Measurements from ENCODE around the gene TMEM54.
"Not testable (repeated sequence)": the region's sequence is repeated elsewhere in the genome, so short reads cannot be mapped to it uniquely, and the experiment has no call there.

TMEM54 gene

GRCh38 chr1:32919811-32920733, 18.9 kb upstream of the TMEM54 start:
- DNase-seq (ENCODE audit: low read depth in 2 of 2), result no peak

GRCh38 chr1:32918179-32918578, 17.0 kb upstream of the TMEM54 start:
- DNase-seq (ENCODE audit: low read depth in 2 of 2), result no peak

- DNase-seq (ENCODE audit: low read depth in 2 of 2), result no peak
Observed at GRCh38 chr1:32917521-32917920, 16.3 kb upstream of the TMEM54 start.

DNA sequence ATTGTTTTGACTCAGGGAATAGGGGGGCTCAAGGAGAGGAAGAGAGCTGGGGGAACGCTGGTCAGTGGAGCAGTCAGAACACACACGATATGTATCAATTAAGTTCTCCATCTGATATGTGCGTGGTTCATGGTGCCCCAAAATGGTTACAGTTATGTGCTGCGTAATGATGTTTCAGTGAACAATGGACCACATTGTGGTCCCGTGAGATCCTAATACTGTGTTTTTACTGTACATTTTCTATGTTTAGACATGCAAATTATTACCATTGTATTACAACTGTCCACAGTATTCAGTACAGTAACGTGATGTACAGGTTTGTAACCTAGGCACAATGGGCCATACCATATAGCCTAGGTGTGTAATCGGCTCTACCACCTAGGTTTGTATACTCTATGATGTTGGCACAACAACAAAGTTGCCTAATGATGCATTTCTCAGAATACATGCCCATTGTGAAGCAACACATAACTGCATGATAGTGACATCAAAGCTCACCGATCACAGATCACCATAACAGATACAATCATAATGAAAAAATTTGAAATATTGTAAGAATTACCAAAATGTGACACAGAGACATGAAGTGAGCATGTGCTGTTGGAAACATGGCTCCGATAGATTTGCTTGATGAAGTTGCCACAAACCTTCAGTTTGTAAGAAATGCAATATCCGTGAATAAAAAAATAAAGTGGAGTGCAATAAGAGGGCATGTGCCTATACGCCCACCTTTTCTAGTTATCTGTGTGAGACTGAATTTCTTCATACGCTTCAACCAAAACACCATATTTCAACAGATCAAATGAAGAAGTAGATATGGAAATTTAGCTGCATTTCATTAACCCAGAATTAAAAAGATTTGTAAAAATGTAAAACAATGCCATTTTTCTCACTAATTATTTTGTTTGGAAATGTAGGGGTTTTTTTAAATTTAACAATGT, 14.8 kb upstream of the TMEM54 start:
- no peak for DNase-seq (ENCODE audit: low read depth in 2 of 2)

DNA sequence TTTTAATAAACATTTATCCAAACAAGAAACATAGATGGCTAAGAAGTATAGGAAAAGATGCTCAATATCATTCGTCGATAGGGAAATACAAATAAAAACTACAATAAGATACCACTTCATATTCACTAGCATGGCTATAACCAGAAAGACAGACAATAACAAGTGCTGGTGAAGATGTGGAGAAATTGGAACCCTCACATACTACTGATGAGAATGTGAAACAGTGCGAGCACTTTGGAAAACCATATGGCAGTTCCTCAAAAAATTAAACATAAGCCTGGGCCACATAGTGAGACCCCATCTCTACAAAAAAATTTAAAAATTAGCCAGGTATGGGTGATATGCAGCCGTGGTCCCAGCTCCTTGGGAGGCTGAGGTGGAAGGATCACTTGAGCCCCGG, 9.1 kb upstream of the TMEM54 start:
- no peak for DNase-seq (ENCODE audit: low read depth in 2 of 2)

DNA sequence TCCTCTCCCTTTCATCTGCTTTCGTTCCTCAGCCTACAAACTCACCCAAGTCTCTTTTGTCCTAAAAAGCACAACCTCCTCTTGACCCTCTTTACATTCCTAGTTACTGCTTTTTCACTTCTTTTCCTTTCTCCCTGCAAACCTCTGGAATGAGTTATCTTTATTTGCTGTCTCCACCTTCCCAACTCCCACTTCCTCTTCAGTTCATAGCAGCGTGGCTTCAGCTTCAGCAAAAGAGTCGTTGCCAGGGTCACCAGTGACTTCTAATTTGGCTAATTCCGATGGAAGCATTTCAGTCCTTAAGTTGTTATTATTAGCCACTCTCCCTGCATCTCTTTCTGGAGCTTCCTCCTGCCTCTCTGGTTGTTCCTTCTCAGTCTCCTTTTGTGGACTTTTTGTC, 6.2 kb upstream of the TMEM54 start:
- no peak for DNase-seq (ENCODE audit: low read depth in 2 of 2)

GRCh38 chr1:32906654-32907053, 5.5 kb upstream of the TMEM54 start:
- no peak for DNase-seq (ENCODE audit: low read depth in 2 of 2)

DNA sequence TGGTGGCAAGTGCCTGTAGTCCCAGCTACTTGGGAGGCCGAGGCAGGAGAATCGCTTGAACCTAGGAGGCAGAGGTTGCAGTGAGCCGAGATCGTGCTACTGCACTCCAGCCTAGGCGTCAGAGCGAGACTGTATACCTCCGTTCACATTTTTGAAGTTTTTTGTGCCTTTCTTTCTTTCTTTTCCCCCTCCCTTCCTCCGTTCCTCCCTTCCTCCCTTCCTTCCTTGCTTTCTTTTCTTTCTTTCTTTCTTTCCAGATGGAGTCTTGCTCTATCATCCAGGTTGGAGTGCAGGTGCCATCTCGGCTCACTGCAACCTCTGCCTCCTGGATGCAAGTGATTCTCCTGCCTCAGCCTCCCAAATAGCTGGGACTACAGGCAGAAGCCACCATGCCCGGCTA, 4.4 kb upstream of the TMEM54 start:
- DNase-seq (ENCODE audit: low read depth in 2 of 2), result not testable (repeated sequence)

- DNase-seq (ENCODE audit: low read depth in 2 of 2), result no peak
Observed at GRCh38 chr1:32904797-32905196, 3.6 kb upstream of the TMEM54 start.

DNA sequence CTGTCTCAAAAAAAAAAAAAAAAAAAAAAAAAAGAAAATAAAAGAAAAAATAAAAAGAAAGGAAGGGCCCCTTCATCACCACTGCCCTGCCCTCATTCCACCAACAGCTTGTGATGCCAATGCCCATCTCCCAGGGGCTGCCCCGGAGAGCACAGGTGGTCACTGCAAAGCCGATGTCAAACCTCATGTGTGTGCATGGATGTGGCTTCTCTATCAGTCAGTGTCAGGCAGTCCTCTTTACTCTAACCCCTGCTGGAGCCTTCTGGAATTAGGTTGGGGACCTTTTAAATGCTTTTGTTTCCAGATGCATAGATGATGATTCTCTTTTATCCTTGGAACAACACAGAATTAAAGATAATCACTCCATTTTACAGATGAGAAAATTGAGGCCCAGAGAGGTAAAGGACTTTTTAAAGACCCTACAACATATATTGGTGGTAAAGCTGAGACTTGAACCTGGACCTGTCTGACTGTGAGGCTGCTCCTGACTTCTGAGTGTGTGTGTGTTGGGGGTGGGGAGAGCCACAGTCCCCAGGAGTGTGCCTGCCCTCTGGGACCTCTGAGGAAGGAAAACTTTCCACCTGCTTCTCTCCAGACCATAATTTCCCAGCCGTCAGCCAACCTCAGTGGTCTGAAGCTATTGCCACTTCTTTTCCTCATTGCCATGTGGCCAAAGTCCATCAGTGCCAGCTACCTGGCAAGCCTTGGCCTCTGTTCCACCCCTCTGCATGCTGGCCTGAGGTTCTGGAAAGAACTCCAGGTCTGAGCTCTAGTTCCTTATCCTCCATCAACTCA, 3.0 kb upstream of the TMEM54 start:
- DNase-seq (ENCODE audit: low read depth in 2 of 2), result no peak

- DNase-seq (ENCODE audit: low read depth in 2 of 2), result no peak
Observed at GRCh38 chr1:32902535-32902920, 1.3 kb upstream of the TMEM54 start.

DNA sequence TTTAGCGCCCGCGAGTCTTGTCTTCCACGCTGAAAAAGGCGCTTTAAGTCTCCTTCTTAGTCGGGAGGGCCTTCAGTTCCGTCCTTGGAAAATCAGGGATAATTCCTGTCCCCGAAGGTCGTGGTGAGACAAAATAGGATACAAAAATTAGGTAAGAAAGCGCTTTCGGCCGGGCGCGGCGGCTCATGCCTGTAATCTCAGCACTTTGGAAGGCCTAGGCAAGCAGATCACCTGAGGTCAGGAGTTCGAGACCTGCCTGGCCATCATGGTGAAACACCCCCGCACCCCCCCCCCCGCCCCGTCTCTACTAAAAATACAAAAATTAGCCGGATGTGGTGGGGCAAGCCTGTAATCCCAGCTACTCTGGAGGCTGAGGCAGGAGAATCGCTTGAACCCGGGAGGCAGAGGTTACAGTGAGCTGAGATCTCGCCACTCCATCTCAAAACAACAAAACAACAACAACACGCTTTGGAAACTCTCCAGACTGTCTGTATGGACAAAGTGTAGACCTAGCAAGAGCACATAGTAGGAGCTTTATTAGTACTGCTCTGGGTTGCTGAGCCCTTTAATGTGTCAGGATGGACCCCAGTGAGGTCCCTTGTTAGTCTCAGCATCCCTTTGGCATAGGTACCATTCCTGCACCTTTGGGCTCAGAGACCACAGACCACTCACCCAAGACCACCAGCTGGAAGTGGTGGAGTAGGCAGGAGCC, 790 bp upstream of the TMEM54 start:
- no peak for DNase-seq (ENCODE audit: low read depth in 2 of 2)

- DNase-seq (ENCODE audit: low read depth in 2 of 2), result no peak
Observed at GRCh38 chr1:32900371-32900955, 726 bp downstream of the TMEM54 start.

- DNase-seq (ENCODE audit: low read depth in 2 of 2), result no peak
Observed at GRCh38 chr1:32899586-32900296, 1.4 kb downstream of the TMEM54 start.

DNA sequence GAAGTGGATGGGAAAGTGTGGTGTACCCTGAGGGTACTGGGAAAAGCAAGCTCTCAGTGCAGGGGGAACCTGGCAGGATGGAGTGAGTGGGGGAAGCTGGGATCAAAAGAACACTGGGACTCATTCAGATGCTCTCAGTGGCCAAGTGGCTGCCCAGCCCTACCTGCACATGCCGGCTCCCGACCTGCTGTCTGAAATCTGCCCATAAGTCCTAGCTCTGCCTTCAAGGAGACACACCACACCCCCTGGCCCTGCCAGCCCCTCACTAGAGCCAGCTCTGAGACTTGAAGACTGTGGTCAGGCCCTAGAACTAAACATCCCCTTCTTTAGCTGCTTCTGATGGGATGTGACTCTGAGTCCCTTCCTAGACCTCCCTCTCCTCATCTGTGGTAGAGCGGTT, 2.2 kb downstream of the TMEM54 start:
- no peak for DNase-seq (ENCODE audit: low read depth in 2 of 2)

GRCh38 chr1:32898056-32898455, 3.1 kb downstream of the TMEM54 start:
- no peak for DNase-seq (ENCODE audit: low read depth in 2 of 2)

DNA sequence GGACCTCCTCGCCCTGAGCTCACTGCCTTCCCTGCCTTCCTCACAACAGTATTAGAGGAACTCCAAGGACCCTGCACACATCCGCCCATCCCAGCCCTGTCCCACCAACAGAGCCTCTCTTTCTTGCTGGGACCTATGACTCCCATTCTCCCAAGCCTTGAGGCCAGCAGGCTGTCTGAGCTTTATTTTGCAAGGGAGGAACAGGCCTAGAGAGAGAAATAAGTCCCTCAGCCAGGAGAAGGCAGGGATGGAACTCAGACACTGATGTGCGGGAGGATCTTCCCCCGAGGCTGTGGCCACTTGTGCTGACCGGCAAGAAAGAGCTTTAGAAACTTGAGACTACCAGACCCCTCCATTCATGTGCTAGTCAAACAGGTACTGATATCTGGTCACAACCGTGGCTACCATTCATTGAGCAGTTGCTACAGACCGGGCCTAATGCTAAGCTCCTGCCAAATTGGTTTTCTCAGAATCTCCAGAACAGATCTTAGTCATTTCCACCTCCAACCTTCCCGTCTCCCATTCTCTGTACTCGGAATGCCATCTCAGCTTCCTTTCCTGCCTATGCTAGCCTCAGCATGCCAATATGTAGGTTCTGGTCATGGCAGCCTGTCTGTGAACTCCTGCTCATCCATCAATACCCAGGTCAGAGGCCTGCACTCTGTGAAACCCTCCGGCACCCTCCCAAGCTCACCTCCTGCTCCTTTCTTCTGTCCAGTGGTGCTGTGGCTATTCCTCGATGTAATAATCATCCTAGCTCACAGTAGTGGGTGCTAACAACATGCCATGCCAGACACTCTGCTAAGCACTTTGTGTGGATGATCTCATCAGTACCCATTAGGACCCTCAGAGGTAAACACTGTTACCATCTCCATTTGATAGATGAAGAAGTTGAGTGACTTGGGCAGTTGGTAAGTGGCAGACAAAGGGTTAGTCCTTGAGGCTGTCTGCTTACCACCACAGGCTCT, 3.8 kb downstream of the TMEM54 start:
- no peak for DNase-seq (ENCODE audit: low read depth in 2 of 2)

GRCh38 chr1:32896451-32896850, 4.7 kb downstream of the TMEM54 start:
- DNase-seq (ENCODE audit: low read depth in 2 of 2), result no peak
